Cardiac fibroblast (primary cell): ENCODE data around the gene C1QC.

Experiments used
- DNase-seq, 2 donors: peaks; one replicate each; pipeline versions ENCODE4 v3.0.0 to v3.0.0-alpha.2; 2010; ENCODE audit warnings: low read depth in 2 of 2
- H3K4me3 ChIP-seq, 2 donors: replicated peaks in 1 of 2; 1 replicate in 1 of 2; 2 replicates in 1 of 2; pipeline ENCODE4 v1.5.1; 2011; ENCODE audit warnings: low read depth in 2 of 2, low read length in 2 of 2, mild to moderate bottlenecking in 2 of 2, moderate library complexity in 1 of 2
- TF ChIP-seq, protein P1 (sequence below): IDR thresholded peaks from one replicate; pipeline ENCODE4 v1.5.1; 2011; ENCODE audit warnings: low read depth, mild to moderate bottlenecking, low read length, inconsistent platforms

C1QC gene

GRCh38 chr1:22696610-22697009 is 53.2 kb downstream of the C1QC start:
- TF ChIP-seq, protein P1, sequence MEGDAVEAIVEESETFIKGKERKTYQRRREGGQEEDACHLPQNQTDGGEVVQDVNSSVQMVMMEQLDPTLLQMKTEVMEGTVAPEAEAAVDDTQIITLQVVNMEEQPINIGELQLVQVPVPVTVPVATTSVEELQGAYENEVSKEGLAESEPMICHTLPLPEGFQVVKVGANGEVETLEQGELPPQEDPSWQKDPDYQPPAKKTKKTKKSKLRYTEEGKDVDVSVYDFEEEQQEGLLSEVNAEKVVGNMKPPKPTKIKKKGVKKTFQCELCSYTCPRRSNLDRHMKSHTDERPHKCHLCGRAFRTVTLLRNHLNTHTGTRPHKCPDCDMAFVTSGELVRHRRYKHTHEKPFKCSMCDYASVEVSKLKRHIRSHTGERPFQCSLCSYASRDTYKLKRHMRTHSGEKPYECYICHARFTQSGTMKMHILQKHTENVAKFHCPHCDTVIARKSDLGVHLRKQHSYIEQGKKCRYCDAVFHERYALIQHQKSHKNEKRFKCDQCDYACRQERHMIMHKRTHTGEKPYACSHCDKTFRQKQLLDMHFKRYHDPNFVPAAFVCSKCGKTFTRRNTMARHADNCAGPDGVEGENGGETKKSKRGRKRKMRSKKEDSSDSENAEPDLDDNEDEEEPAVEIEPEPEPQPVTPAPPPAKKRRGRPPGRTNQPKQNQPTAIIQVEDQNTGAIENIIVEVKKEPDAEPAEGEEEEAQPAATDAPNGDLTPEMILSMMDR: no peak
- H3K4me3 ChIP-seq: no peak overlapping the region

More at GRCh38 chr1:22696610-22697009, 53.2 kb downstream of the C1QC start:
- DNase-seq: no peak
